GM12878 (cell line): ENCODE measurements around the gene ZBTB16. TPM values are rescaled to one million over a fixed set of nuclear protein-coding genes. Genes with fewer than 3 reads are reported as not detected.

ENCODE experiments used
- ATAC-seq: fragments of 200-7000 bp; cut with Tn5 transposase; 3 replicates; pipeline ENCODE4 v1.9.1; 2020; ENCODE audit warnings: mild to moderate bottlenecking, moderate library complexity
- BruUV-seq: library from RNA; stranded (reverse); fragments of 400-500 nt; replicated peaks from 2 replicates; lab custom pipeline; 2021; lab: Mats Ljungman, UMichigan
- CTCF ChIA-PET: fragments of 300-600 bp; sonication (Branson Sonifier 250); formaldehyde crosslinking; extraction: SDS; loops from one replicate; lab custom pipeline; 2021; ENCODE audit warnings: inconsistent platforms; lab: Yijun Ruan, JAX
- POLR2A ChIA-PET: fragments of 350-600 bp; formaldehyde crosslinking; extraction: SDS; loops from one replicate; lab custom pipeline; 2021; ENCODE audit warnings: inconsistent platforms; lab: Charles Lee
- RAD21 ChIA-PET: fragments of 300-600 bp; sonication (Branson Sonifier 250); formaldehyde crosslinking; loops from one replicate; lab custom pipeline; 2023; ENCODE audit warnings: antibody characterized with exemption; ENCODE audit not compliant: unreplicated experiment; lab: Charles Lee
- SMC1A ChIA-PET: fragments of 300-600 bp; sonication (Branson Sonifier 250); formaldehyde crosslinking; loops from one replicate; lab custom pipeline; 2023; ENCODE audit not compliant: unreplicated experiment, uncharacterized antibody; lab: Charles Lee
- DNase-seq: peaks from one replicate; pipeline ENCODE4 v3.0.0-alpha.2; 2011; ENCODE audit warnings: low read depth, low spot score
- FAIRE-seq: peaks from 3 replicates; lab custom pipeline; 2011; peaks lifted over from hg19 to GRCh38; lab: Jason Lieb, UNC
- H2AFZ ChIP-seq: 2 replicates; pipeline ENCODE4 v1.6.0; 2011; ENCODE audit warnings: low read depth, low read length, control low read depth; ENCODE audit not compliant: control insufficient read depth
- H3K27ac ChIP-seq: 2 replicates; pipeline ENCODE4 v1.5.1; 2011; ENCODE audit warnings: control low read depth; ENCODE audit not compliant: control insufficient read depth, insufficient read depth
- H3K27me3 ChIP-seq, 2 experiments: replicated peaks in 1 of 2; 2 replicates each; pipeline versions ENCODE4 v1.6.0 to v1.6.1; 2011; ENCODE audit warnings: low read length in 1 of 2; ENCODE audit not compliant: control insufficient read depth in 2 of 2, insufficient read depth in 2 of 2
- H3K36me3 ChIP-seq, 2 experiments: 2 replicates each; pipeline ENCODE4 v1.5.1; 2011; ENCODE audit warnings: low read length in 1 of 2; ENCODE audit not compliant: control insufficient read depth in 2 of 2, insufficient read depth in 2 of 2
- H3K4me1 ChIP-seq: 2 replicates; pipeline ENCODE4 v1.6.1; 2011; ENCODE audit warnings: mild to moderate bottlenecking, low read length, moderate library complexity, mixed read lengths; ENCODE audit not compliant: control insufficient read depth, insufficient read depth
- H3K4me2 ChIP-seq: 2 replicates; pipeline ENCODE4 v1.6.0; 2011; ENCODE audit warnings: control low read depth; ENCODE audit not compliant: control insufficient read depth, insufficient read depth
- H3K4me3 ChIP-seq: fragments of 200-600 bp; sonication (generic); 2 replicates; pipeline ENCODE4 v1.5.1; 2016
- H3K79me2 ChIP-seq: 2 replicates; pipeline ENCODE4 v1.6.0; 2011; ENCODE audit warnings: low read length; ENCODE audit not compliant: control insufficient read depth, insufficient read depth
- H3K9ac ChIP-seq: 2 replicates; pipeline ENCODE4 v1.8.0; 2011; ENCODE audit warnings: low read length, control low read depth, mixed read lengths; ENCODE audit not compliant: control insufficient read depth, insufficient read depth
- H3K9me3 ChIP-seq: replicated peaks from 3 replicates; pipeline ENCODE4 v1.5.1; 2011; ENCODE audit warnings: mild to moderate bottlenecking, low read length; ENCODE audit not compliant: control insufficient read depth, insufficient read depth
- H4K20me1 ChIP-seq: 2 replicates; pipeline ENCODE4 v1.6.0; 2011; ENCODE audit not compliant: control insufficient read depth, insufficient read depth
- CTCF ChIP-seq, 3 experiments: IDR thresholded peaks in 2 of 3; conservative IDR thresholded peaks in 1 of 3; 2 replicates each; pipeline ENCODE4 v1.5.1; 2011; ENCODE audit warnings: low read depth in 3 of 3, low read length in 3 of 3, mild to moderate bottlenecking in 3 of 3, control low read depth in 2 of 3, moderate library complexity in 2 of 3, inconsistent platforms in 1 of 3, mixed read lengths in 1 of 3; ENCODE audit not compliant: control insufficient read depth in 2 of 3, insufficient read depth in 1 of 3; ENCODE audit errors: extremely low read depth in 1 of 3
- E2F4 ChIP-seq: IDR thresholded peaks from 2 replicates; pipeline ENCODE4 v1.6.1; 2012; ENCODE audit warnings: low read depth, low read length, improper control_type of control experiment
- EZH2 ChIP-seq: IDR thresholded peaks from 2 replicates; pipeline ENCODE4 v1.6.1; 2012; ENCODE audit warnings: low read depth, mild to moderate bottlenecking, control low read depth, inconsistent platforms, low read length, borderline replicate concordance; ENCODE audit not compliant: control insufficient read depth
- GABPA ChIP-seq: IDR thresholded peaks from 2 replicates; pipeline ENCODE4 v1.6.1; 2014; ENCODE audit warnings: antibody characterized with exemption, low read depth, mild to moderate bottlenecking, inconsistent platforms
- MLLT1 ChIP-seq: fragments of 450-650 bp; IDR thresholded peaks from 2 replicates; pipeline ENCODE4 v1.6.1; 2016; ENCODE audit warnings: mild to moderate bottlenecking
- MYC ChIP-seq: IDR thresholded peaks from 2 replicates; pipeline ENCODE4 v1.6.1; 2011; ENCODE audit warnings: mild to moderate bottlenecking, low read length, moderate library complexity, inconsistent platforms; ENCODE audit not compliant: insufficient read depth, insufficient replicate concordance, insufficient read length, severe bottlenecking
- PAX5 ChIP-seq: IDR thresholded peaks from 2 replicates; pipeline ENCODE4 v1.6.1; 2011; ENCODE audit warnings: low read depth, low read length, borderline replicate concordance
- PAX8 ChIP-seq: fragments of 450-650 bp; IDR thresholded peaks from 2 replicates; pipeline ENCODE4 v1.6.1; 2017; ENCODE audit warnings: mild to moderate bottlenecking, moderate library complexity
- RAD51 ChIP-seq: fragments of 450-650 bp; IDR thresholded peaks from 2 replicates; pipeline ENCODE4 v1.6.1; 2016; ENCODE audit warnings: moderate library complexity, mild to moderate bottlenecking, inconsistent platforms
- SIX5 ChIP-seq: IDR thresholded peaks from 2 replicates; pipeline ENCODE4 v1.6.1; 2011; ENCODE audit warnings: mild to moderate bottlenecking, low read depth, low read length, moderate library complexity; ENCODE audit not compliant: severe bottlenecking
- SRF ChIP-seq, 2 experiments: IDR thresholded peaks; 2 replicates each; pipeline ENCODE4 v1.6.1; 2011; ENCODE audit warnings: low read depth in 2 of 2, low read length in 2 of 2, mild to moderate bottlenecking in 1 of 2, moderate library complexity in 1 of 2
- ZNF217 ChIP-seq: fragments of 450-650 bp; IDR thresholded peaks from 2 replicates; pipeline ENCODE4 v1.6.1; 2017; ENCODE audit warnings: antibody characterized with exemption, mild to moderate bottlenecking
- WGBS: methylation state at CpG from one replicate; pipeline ENCODE4 v1.1.6; 2016; ENCODE audit warnings: low lambda C conversion rate; ENCODE audit not compliant: insufficient replicate concordance, insufficient coverage; ENCODE audit errors: missing lambda C conversion rate; 5-methylcytosine and 5-hydroxymethylcytosine counted together
- in situ Hi-C: fragments of 300-500 bp; cut with MboI; formaldehyde crosslinking; loops from 9 replicates; pipeline ENCODE4 v1.14.3; 2018; ENCODE audit warnings: mixed read lengths
- intact Hi-C: fragments of 100-400 bp; cut with micrococcal nuclease; formaldehyde crosslinking; loops from one replicate; pipeline ENCODE4 v1.14.2; 2022; ENCODE audit not compliant: unreplicated experiment
- polyA plus RNA-seq, 11 experiments: library from polyadenylated mRNA; depleted of rRNA in 4 of 11; unstranded in 6 of 11; stranded (reverse) in 5 of 11; fragments of >200 nt; fragmentation: Nextera tagmentation in 4 of 11; fragmentation: Illumina TruSeq in 1 of 11; extraction: Ambion mirVana in 4 of 11; extraction: Trizol in 1 of 11; gene quantifications; 1 replicate in 1 of 11; 2 replicates in 10 of 11; pipeline versions ENCODE4 v1.2.1 to v1.2.3, GENCODE V29; 2011 to 2016; ENCODE audit warnings: inconsistent platforms in 2 of 11, missing spikeins in 2 of 11, low read depth in 1 of 11
- total RNA-seq, 4 experiments: library from RNA; depleted of rRNA in 3 of 4; stranded (reverse); fragments of >200 nt in 3 of 4; fragmentation: Illumina TruSeq in 1 of 4; extraction: Trizol in 1 of 4; gene quantifications; 2 replicates each; pipeline versions ENCODE4 v1.2.1 to v1.2.3, GENCODE V29; 2013 to 2021
- TF ChIP-seq, protein P1 (sequence below): IDR thresholded peaks from 2 replicates; pipeline ENCODE4 v1.6.1; 2012; ENCODE audit warnings: low read length, inconsistent platforms

Gene ZBTB16
- total and polyA plus RNA-seq, 10 of the 15 experiments (the other 5 are each of a cell fraction or from before 2014, with no cell fraction given) = 0.38 TPM; not detected in 9

GRCh38 chr11:114242032-114242431, 182.5 kb downstream of the ZBTB16 start (continued):
- TF ChIP-seq E2F4 (no peak), ZNF217 (no peak), RAD51 (no peak), SRF (IDR thresholded peaks at IDR 0.05; ENCODE audit: low read depth in 2 of 2, low read length in 2 of 2) (no peak), MYC (no peak)

- no TSS peak for BruUV-seq
- Histone ChIP-seq H2AFZ (no peak overlapping the region), H3K79me2 (no peaks in the 10 kb centered on the region), H3K4me2 (no peak overlapping the region), H3K36me3 (no peaks in the 10 kb centered on the region), H3K27ac (no peak overlapping the region), H3K9me3 (no peaks in the 10 kb centered on the region), H3K9ac (no peak overlapping the region), H3K4me3 (no peak overlapping the region), H3K4me1 (no peaks in the 10 kb centered on the region), H3K27me3 (peaks cover 0 to 2% of the 10 kb centered on the region in 2 experiments), H4K20me1 (no peaks in the 10 kb centered on the region)
- 34% methylated on average over 14 of the region's 14 CpGs for WGBS
- no peak for FAIRE-seq
- SMC1A ChIA-PET = no interaction called here
- in situ Hi-C loops = no loop called here
- no peak for TF ChIP-seq EZH2
- TF ChIP-seq PAX8 = no peak
- TF ChIP-seq, protein P1, sequence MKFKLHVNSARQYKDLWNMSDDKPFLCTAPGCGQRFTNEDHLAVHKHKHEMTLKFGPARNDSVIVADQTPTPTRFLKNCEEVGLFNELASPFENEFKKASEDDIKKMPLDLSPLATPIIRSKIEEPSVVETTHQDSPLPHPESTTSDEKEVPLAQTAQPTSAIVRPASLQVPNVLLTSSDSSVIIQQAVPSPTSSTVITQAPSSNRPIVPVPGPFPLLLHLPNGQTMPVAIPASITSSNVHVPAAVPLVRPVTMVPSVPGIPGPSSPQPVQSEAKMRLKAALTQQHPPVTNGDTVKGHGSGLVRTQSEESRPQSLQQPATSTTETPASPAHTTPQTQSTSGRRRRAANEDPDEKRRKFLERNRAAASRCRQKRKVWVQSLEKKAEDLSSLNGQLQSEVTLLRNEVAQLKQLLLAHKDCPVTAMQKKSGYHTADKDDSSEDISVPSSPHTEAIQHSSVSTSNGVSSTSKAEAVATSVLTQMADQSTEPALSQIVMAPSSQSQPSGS = no peak
- TF ChIP-seq PAX5 = no peak
- no peak for TF ChIP-seq MYC
- no peak for TF ChIP-seq GABPA
- no peak for TF ChIP-seq SIX5
- TF ChIP-seq CTCF (IDR thresholded peaks at IDR 0.05 in 2 of 3, conservative IDR thresholded peaks at IDR 0.05 in 1 of 3; ENCODE audit: control insufficient read depth in 2 of 3, extremely low read depth in 1 of 3, insufficient read depth in 1 of 3, low read depth in 3 of 3, low read length in 3 of 3) = no peak
- TF ChIP-seq MLLT1 = no peak
- no peak for DNase-seq
- CTCF ChIA-PET = no interaction called here
- RAD21 ChIA-PET = no interaction called here
- POLR2A ChIA-PET = no interaction called here
- intact Hi-C loops = no loop called here
- no peak for ATAC-seq
Measured at GRCh38 chr11:114243461-114244372, 184.2 kb downstream of the ZBTB16 start.
